GM21723 (cell line): ENCODE results near the gene LGR4.
"Not testable (repeated sequence)": the region's sequence is repeated elsewhere in the genome, so short reads cannot be mapped to it uniquely, and the experiment has no call there.

Source experiments
- ATAC-seq: cut with Tn5 transposase; IDR thresholded peaks from one replicate; pipeline ENCODE4 v1.9.1; 2021; ENCODE audit warnings: mild to moderate bottlenecking, moderate library complexity; ENCODE audit not compliant: unreplicated experiment

The LGR4 gene

GRCh38 chr11:27460158-27460978 lies 12.2 kb downstream of the LGR4 start:
- no peak for ATAC-seq

GRCh38 chr11:27459191-27459590 lies 13.4 kb downstream of the LGR4 start:
- ATAC-seq, result no peak

GRCh38 chr11:27458182-27458581 lies 14.4 kb downstream of the LGR4 start:
- no peak for ATAC-seq

- ATAC-seq, result no peak
These were observed 15.7 kb downstream of the LGR4 start for GRCh38 chr11:27456795-27457329.

- no peak for ATAC-seq
These were observed 16.3 kb downstream of the LGR4 start for GRCh38 chr11:27456140-27456794.

GRCh38 chr11:27455667-27456066 lies 16.9 kb downstream of the LGR4 start:
- no peak for ATAC-seq

- no peak for ATAC-seq
These were observed 18.9 kb downstream of the LGR4 start for GRCh38 chr11:27453701-27454100.

- ATAC-seq, result no peak
These were observed 20.4 kb downstream of the LGR4 start for GRCh38 chr11:27452147-27452546.

GRCh38 chr11:27451244-27451965 lies 21.2 kb downstream of the LGR4 start:
- ATAC-seq, result no peak

- not testable (repeated sequence) for ATAC-seq
These were observed 24.4 kb downstream of the LGR4 start for GRCh38 chr11:27448184-27448540.

- ATAC-seq, result no peak
These were observed 25.1 kb downstream of the LGR4 start for GRCh38 chr11:27447288-27448183.

- ATAC-seq, result no peak
These were observed 27.0 kb downstream of the LGR4 start for GRCh38 chr11:27445625-27446024.

- no peak for ATAC-seq
These were observed 27.8 kb downstream of the LGR4 start for GRCh38 chr11:27444801-27445215.

- ATAC-seq, result no peak
These were observed 28.7 kb downstream of the LGR4 start for GRCh38 chr11:27443746-27444507.

- ATAC-seq, result no peak
These were observed 29.4 kb downstream of the LGR4 start for GRCh38 chr11:27443227-27443626.

GRCh38 chr11:27440090-27440489 lies 32.5 kb downstream of the LGR4 start:
- no peak for ATAC-seq

GRCh38 chr11:27438595-27438981 lies 34.0 kb downstream of the LGR4 start:
- ATAC-seq, result no peak

GRCh38 chr11:27437829-27438594 lies 34.6 kb downstream of the LGR4 start:
- ATAC-seq, result no peak

GRCh38 chr11:27436916-27437315 lies 35.7 kb downstream of the LGR4 start:
- ATAC-seq, result no peak
